Epithelial cell of proximal tubule (primary cell): Measurements from ENCODE around the gene LRRN1. TPM values are rescaled to one million over a fixed set of nuclear protein-coding genes. Genes with fewer than 3 reads are reported as not detected.
"Not testable (repeated sequence)": the region's sequence is repeated elsewhere in the genome, so short reads cannot be mapped to it uniquely, and the experiment has no call there.

Source experiments
- DNase-seq: peaks from one replicate; pipeline ENCODE4 v3.0.0-alpha.2; 2011; ENCODE audit warnings: low read depth
- H3K4me3 ChIP-seq: 2 replicates; pipeline ENCODE4 v1.5.1; 2011; ENCODE audit warnings: low read depth, mild to moderate bottlenecking, low read length
- CTCF ChIP-seq: conservative IDR thresholded peaks from 2 replicates; pipeline ENCODE4 v1.5.1; 2012; ENCODE audit warnings: low read depth, mild to moderate bottlenecking, low read length
- total RNA-seq: library from RNA; depleted of rRNA; stranded (reverse); fragments of >200 nt; gene quantifications from 2 replicates; pipeline ENCODE4 v1.2.3, GENCODE V29; 2015

The LRRN1 gene
- total RNA-seq, 1 donor from 2014 or later = 2.6 TPM

GRCh38 chr3:3821777-3822176 lies 22.5 kb downstream of the LRRN1 start:
- DNase-seq = no peak
- no peak overlapping the region for H3K4me3 ChIP-seq
- TF ChIP-seq CTCF = no peak

GRCh38 chr3:3825035-3825434 lies 25.8 kb downstream of the LRRN1 start:
- H3K4me3 ChIP-seq = no peak overlapping the region
- TF ChIP-seq CTCF = no peak
- DNase-seq = no peak

GRCh38 chr3:3826521-3826920 lies 27.3 kb downstream of the LRRN1 start:
- TF ChIP-seq CTCF = no peak
- H3K4me3 ChIP-seq = no peak overlapping the region
- no peak for DNase-seq

GRCh38 chr3:3827111-3827510 lies 27.9 kb downstream of the LRRN1 start:
- H3K4me3 ChIP-seq = no peak overlapping the region
- no peak for DNase-seq

GRCh38 chr3:3828417-3828816 lies 29.2 kb downstream of the LRRN1 start:
- H3K4me3 ChIP-seq = not testable (repeated sequence)

More at GRCh38 chr3:3827111-3827510, 27.9 kb downstream of the LRRN1 start:
- no peak for TF ChIP-seq CTCF

GRCh38 chr3:3836845-3837244 lies 37.6 kb downstream of the LRRN1 start:
- no peak for DNase-seq
- TF ChIP-seq CTCF = no peak
- H3K4me3 ChIP-seq = no peak overlapping the region

More at GRCh38 chr3:3828417-3828816, 29.2 kb downstream of the LRRN1 start:
- not testable (repeated sequence) for DNase-seq

- no peak overlapping the region for H3K4me3 ChIP-seq
- TF ChIP-seq CTCF = no peak
- no peak for DNase-seq
Observed at GRCh38 chr3:3842356-3842755, 43.1 kb downstream of the LRRN1 start.
